Brain microvascular endothelial cell (primary cell): ENCODE results near the gene CNOT4.
A peak's percentile ranks its signal among the peaks of the same experiment; 100 is the strongest.

Experiments
- DNase-seq: peaks from one replicate; pipeline ENCODE4 v3.0.0-alpha.2; 2020
- H3K27ac ChIP-seq: fragments of 250-450 bp; sonication (Bioruptor Pico); 2 replicates; pipeline ENCODE4 v1.5.1; 2020; ENCODE audit warnings: mild to moderate bottlenecking, moderate library complexity
- H3K27me3 ChIP-seq: fragments of 250-450 bp; sonication (Bioruptor Pico); replicated peaks from 2 replicates; pipeline ENCODE4 v1.5.1; 2020; ENCODE audit warnings: mild to moderate bottlenecking
- H3K36me3 ChIP-seq: fragments of 250-450 bp; sonication (Bioruptor Pico); replicated peaks from 2 replicates; pipeline ENCODE4 v1.5.1; 2020; ENCODE audit warnings: mild to moderate bottlenecking
- H3K4me3 ChIP-seq: 2 replicates; pipeline ENCODE4 v1.5.1; 2011; ENCODE audit warnings: low read depth, mild to moderate bottlenecking, control low read depth, low read length, moderate library complexity
- in situ Hi-C: cut with HindIII; loops from 2 replicates; pipeline ENCODE4 v1.10.0; 2017; ENCODE audit warnings: low sequenced_read_pairs, low pct_ligation_motif_present
- TF ChIP-seq, protein P1 (sequence below): IDR thresholded peaks from 2 replicates; pipeline ENCODE4 v1.5.1; 2011; ENCODE audit warnings: low read depth, mild to moderate bottlenecking, moderate library complexity, low read length, control low read depth, inconsistent platforms; ENCODE audit errors: missing control alignments

CNOT4 gene

DNA sequence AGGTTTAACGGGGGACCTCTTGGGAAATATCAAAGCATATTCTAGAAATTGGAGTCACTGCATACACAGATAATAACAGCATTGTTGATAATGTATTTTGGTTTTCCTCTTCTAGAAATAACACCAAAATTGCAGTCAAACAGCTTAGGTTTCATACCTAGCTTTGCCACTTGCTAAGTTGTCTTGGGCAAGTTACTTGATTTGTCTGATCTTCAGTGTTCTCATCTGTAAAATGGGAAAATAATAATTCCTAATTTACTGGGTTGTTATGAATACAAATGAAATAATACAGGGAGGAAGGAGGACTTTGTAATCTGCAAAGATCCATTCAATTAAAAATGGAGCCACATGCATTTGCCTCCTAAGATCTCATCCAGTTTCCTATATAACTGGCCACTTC lies 27.6 kb upstream of the CNOT4 start:
- TF ChIP-seq, protein P1, sequence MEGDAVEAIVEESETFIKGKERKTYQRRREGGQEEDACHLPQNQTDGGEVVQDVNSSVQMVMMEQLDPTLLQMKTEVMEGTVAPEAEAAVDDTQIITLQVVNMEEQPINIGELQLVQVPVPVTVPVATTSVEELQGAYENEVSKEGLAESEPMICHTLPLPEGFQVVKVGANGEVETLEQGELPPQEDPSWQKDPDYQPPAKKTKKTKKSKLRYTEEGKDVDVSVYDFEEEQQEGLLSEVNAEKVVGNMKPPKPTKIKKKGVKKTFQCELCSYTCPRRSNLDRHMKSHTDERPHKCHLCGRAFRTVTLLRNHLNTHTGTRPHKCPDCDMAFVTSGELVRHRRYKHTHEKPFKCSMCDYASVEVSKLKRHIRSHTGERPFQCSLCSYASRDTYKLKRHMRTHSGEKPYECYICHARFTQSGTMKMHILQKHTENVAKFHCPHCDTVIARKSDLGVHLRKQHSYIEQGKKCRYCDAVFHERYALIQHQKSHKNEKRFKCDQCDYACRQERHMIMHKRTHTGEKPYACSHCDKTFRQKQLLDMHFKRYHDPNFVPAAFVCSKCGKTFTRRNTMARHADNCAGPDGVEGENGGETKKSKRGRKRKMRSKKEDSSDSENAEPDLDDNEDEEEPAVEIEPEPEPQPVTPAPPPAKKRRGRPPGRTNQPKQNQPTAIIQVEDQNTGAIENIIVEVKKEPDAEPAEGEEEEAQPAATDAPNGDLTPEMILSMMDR: no peak
- no peaks in the 10 kb centered on the region for H3K27me3 ChIP-seq
- DNase-seq: no peak
- H3K36me3 ChIP-seq: no peaks in the 10 kb centered on the region
- H3K4me3 ChIP-seq: no peak overlapping the region
- in situ Hi-C loops: no loop called here
- no peak overlapping the region for H3K27ac ChIP-seq

DNA sequence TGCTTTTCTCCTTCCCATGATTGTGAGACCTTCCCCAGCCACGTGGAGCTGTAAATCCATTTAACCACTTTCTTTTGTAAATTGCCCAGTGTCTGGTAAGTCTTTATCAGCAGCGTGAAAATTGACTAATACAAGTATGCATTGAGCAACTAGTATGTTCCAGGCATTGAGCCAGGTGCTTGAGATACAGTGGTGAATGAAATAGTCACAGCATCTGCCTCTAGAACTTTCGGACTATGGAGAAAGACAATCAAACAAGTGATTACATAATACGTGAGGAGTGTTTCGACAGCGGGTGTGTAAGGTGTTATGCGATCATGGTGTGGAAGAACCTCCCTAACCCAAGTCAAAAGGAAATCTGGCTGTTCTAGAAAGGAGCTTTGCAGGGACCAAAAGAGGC lies 26.2 kb upstream of the CNOT4 start:
- H3K36me3 ChIP-seq: no peaks in the 10 kb centered on the region
- H3K27me3 ChIP-seq: no peaks in the 10 kb centered on the region
- TF ChIP-seq, protein P1: no peak
- in situ Hi-C loops: no loop called here
- H3K4me3 ChIP-seq: no peak overlapping the region
- DNase-seq: peak; percentile 72
- H3K27ac ChIP-seq: no peak overlapping the region

DNA sequence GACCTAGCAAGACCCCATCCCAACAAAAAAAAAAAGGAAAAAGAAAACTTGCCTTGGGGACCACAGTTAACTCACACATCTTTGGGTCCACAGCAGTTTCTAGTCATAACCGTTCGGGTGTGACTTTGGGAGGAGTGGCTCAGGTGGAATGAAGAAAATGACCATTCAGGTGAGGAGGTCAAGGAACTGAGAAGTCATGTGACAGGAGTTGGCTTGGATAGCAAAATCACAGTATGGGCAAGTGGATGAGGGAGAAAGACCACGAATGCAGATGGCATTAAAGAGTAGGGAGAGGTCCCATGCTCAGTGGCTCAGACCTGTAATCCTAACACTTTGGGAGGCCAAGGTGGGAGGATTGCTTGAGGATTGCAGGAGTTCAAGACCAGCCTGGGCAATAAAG lies 17.1 kb upstream of the CNOT4 start:
- Histone ChIP-seq H3K27ac (no peak overlapping the region), H3K27me3 (no peaks in the 10 kb centered on the region), H3K36me3 (no peaks in the 10 kb centered on the region), H3K4me3 (no peak overlapping the region)
- TF ChIP-seq, protein P1: no peak
- DNase-seq: no peak
- in situ Hi-C loops: no loop called here

DNA sequence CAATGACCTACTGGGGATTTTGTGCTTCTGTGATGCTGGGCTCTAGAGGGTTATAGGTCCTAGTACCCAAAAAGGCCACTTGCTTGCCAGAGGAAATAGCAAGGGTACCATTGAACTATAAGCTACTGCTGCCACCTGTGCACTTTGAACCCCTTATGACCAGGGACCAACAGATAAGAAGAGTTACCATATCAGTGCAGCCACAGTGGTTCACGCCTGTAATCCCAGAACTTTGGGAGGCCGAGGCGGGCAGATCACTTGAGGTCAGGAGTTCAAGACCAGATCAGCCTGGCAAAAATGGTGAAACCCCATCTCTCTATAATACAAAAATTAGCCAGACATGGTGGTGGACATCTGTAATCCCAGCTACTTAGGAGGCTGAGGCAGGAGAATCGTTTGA lies 15.5 kb upstream of the CNOT4 start:
- in situ Hi-C loops: no loop called here
- TF ChIP-seq, protein P1: no peak
- Histone ChIP-seq H3K27me3 (no peaks in the 10 kb centered on the region), H3K4me3 (no peak overlapping the region), H3K27ac (no peak overlapping the region), H3K36me3 (no peaks in the 10 kb centered on the region)
- no peak for DNase-seq

DNA sequence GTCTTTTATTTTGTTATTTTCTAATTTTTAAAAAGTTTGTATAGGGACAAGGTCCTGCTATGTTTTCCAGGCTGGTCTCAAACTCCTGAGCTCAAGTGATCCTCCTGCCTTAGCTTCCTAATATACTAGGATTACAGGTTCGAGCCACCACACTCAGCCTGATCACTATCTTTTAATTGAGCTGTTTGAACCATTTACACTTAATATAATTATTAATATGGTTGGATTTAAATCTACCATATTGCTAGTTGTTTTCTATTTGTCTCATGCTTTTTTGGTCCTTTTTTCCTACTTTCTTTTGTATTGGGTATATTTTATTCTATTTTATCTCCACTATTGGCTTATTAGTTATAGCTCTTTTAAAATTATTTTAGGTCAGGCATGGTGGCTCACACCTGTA lies 13.2 kb upstream of the CNOT4 start:
- Histone ChIP-seq H3K27ac (no peak overlapping the region), H3K4me3 (no peak overlapping the region), H3K27me3 (no peaks in the 10 kb centered on the region), H3K36me3 (no peaks in the 10 kb centered on the region)
- DNase-seq: no peak
- in situ Hi-C loops: no loop called here
- TF ChIP-seq, protein P1: no peak

DNA sequence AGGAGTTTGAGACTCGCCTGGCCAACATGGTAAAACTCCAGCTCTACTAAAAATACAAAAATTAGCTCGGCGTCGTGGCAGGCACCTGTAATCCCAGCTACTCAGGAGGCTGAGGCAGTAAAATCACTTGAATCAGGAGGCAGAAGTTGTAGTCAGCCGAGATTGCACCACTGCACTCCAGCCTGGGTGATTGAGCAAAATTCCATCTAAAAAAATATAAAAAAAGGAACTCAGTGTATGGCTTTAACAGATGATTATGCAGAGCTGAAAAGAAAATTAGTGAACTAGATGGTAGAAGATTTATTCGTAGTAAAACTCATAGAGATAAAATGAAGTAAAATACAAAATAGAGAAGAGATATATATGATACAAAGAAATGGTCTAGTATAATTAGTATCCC lies 12.6 kb upstream of the CNOT4 start:
- TF ChIP-seq, protein P1: no peak
- Histone ChIP-seq H3K27me3 (no peaks in the 10 kb centered on the region), H3K27ac (no peak overlapping the region), H3K36me3 (no peaks in the 10 kb centered on the region), H3K4me3 (no peak overlapping the region)
- DNase-seq: no peak
- in situ Hi-C loops: no loop called here
